HG02885 (cell line): ENCODE measurements around the gene NCDN.

Experiments used
- ATAC-seq: cut with Tn5 transposase; IDR thresholded peaks from one replicate; pipeline ENCODE4 v1.9.1; 2021; ENCODE audit warnings: mild to moderate bottlenecking; ENCODE audit not compliant: unreplicated experiment, poor library complexity

The NCDN gene

GRCh38 chr1:35588197-35588910 lies 30.8 kb downstream of the NCDN start:
- no peak for ATAC-seq

GRCh38 chr1:35589516-35590427 lies 32.2 kb downstream of the NCDN start:
- ATAC-seq: no peak

GRCh38 chr1:35590476-35591040 lies 33.0 kb downstream of the NCDN start:
- ATAC-seq: no peak

- ATAC-seq: no peak
Observed at GRCh38 chr1:35591211-35591610, 33.6 kb downstream of the NCDN start.

- no peak for ATAC-seq
Observed at GRCh38 chr1:35592991-35593769, 35.6 kb downstream of the NCDN start.

- ATAC-seq: no peak
Observed at GRCh38 chr1:35594005-35594760, 36.6 kb downstream of the NCDN start.

- ATAC-seq: no peak
Observed at GRCh38 chr1:35595684-35596083, 38.1 kb downstream of the NCDN start.

- no peak for ATAC-seq
Observed at GRCh38 chr1:35597870-35598269, 40.3 kb downstream of the NCDN start.

GRCh38 chr1:35598895-35599294 lies 41.3 kb downstream of the NCDN start:
- ATAC-seq: no peak

- no peak for ATAC-seq
Observed at GRCh38 chr1:35599411-35599810, 41.8 kb downstream of the NCDN start.

- ATAC-seq: no peak
Observed at GRCh38 chr1:35600593-35600992, 43.0 kb downstream of the NCDN start.

GRCh38 chr1:35603468-35603867 lies 45.9 kb downstream of the NCDN start:
- ATAC-seq: no peak

- no peak for ATAC-seq
Observed at GRCh38 chr1:35603941-35604340, 46.3 kb downstream of the NCDN start.

GRCh38 chr1:35605071-35605866 lies 47.7 kb downstream of the NCDN start:
- no peak for ATAC-seq

- no peak for ATAC-seq
Observed at GRCh38 chr1:35605867-35606182, 48.2 kb downstream of the NCDN start.

GRCh38 chr1:35611655-35612054 lies 54.1 kb downstream of the NCDN start:
- no peak for ATAC-seq

- ATAC-seq: no peak
Observed at GRCh38 chr1:35615440-35615839, 57.8 kb downstream of the NCDN start.
